Mammary epithelial cell (primary cell): ENCODE data around the gene AMOT.

Experiments
- CTCF ChIP-seq, 2 donors: IDR thresholded peaks in 1 of 2; conservative IDR thresholded peaks in 1 of 2; 2 replicates each; pipeline ENCODE4 v1.5.1; 2011 to 2012; ENCODE audit warnings: inconsistent platforms in 2 of 2, low read length in 2 of 2, mild to moderate bottlenecking in 2 of 2, control low read depth in 1 of 2, low read depth in 1 of 2; ENCODE audit not compliant: insufficient read depth in 1 of 2; ENCODE audit errors: extremely low read depth in 1 of 2
- EZH2 ChIP-seq: IDR thresholded peaks from 2 replicates; pipeline ENCODE4 v1.6.1; 2012; ENCODE audit warnings: low read length, inconsistent platforms, borderline replicate concordance

DNA sequence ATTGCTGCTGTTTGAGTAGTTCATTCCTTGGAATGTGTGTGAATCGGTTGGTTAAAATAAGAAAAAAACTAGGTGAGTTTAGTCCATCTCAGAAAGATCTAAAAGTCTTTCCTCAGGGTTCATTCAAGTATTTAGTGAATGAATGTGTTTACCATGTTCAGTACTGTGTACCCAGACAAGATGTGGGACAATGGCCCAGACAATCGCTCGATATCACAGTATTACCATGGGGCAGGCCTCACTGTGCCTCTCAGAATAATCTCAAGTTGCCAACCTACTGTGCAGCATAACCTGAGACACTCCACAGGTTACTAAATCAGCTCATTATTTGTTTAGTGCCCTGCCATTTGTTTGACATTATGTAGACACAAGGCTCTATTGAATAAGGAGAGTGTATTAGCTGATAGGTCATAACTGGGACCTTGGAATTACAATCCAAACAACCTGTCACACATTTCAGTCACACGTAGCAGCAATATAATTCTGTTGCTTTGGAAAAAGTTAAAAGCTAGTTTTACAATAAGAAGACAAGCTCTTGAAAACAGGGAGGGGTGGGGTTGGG is 24.9 kb upstream of the AMOT start:
- TF ChIP-seq CTCF (conservative IDR thresholded peaks at IDR 0.05 in 1 of 2, IDR thresholded peaks at IDR 0.05 in 1 of 2; ENCODE audit: extremely low read depth in 1 of 2, insufficient read depth in 1 of 2, low read depth in 1 of 2, low read length in 2 of 2) (no peak), EZH2 (no peak)
